Activated effector memory CD4-positive, alpha-beta T cell treated with anti-CD3 and anti-CD28 coated beads, Interleukin-2, amount 50 U/mL, for 16 hours (primary cell): ENCODE data around the gene POU2AF2.
"Not testable (repeated sequence)": the region's sequence is repeated elsewhere in the genome, so short reads cannot be mapped to it uniquely, and the experiment has no call there.

ENCODE experiments used
- DNase-seq: peaks from one replicate; pipeline ENCODE4 v3.0.0-alpha.2; 2020

Gene POU2AF2, protein sequence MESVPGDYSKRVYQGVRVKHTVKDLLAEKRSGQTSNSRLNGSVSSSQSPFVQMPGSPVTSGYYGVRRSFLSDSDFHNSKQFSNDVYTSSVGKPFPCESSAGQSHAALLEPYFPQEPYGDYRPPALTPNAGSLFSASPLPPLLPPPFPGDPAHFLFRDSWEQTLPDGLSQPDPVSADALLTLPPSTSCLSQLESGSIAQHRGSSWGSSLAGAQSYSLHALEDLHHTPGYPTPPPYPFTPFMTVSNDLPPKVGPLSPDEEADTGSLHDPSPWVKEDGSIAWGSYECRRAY

DNA sequence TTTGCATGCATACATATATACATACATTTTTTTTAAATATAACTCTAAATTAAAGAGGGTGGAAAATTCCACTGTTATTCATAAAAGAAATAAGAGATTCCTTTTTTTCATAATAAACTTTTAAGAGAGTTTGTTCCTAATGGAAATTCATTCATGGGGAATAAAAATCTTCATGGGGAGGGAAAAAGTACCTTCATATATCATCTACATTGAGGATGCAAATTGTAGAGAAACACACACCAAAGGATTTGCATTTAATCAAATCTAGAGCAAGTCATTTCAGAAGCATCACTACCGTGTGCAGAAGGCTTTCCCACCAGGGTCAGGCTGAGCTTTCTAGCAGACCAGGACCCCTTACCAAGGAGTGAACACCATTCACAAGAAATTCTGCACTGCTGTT is at the start of gene POU2AF2:
POU2AF2 (plus strand) TSS at position 301 of the 400 bp plus-strand sequence. CDS start 129 bp downstream, outside the sequence.
- no peak for DNase-seq

DNA sequence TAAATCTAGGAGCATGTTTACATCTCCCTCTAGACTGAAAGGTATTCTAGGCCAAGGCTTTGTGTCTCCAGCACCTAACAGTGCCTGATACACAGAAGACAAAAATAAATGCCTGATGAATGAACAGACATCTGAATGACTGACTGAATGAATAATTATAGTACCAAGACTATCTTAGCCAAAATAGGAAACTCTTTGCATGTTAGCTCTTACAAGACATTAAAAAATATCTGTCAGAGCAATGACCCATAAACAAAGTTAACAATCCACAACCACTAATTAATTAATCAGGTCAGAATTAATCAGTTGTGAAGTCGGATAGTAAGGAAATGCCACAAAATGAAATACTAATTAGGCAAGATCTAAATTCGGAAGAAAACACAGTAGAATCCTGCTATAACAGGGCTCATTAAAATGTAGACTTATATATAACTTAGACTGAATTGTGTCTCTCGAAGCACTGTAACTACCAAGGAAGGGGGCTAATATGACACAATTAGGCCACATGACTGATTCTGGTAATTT is 45.5 kb upstream of the POU2AF2 start:
- no peak for DNase-seq

DNA sequence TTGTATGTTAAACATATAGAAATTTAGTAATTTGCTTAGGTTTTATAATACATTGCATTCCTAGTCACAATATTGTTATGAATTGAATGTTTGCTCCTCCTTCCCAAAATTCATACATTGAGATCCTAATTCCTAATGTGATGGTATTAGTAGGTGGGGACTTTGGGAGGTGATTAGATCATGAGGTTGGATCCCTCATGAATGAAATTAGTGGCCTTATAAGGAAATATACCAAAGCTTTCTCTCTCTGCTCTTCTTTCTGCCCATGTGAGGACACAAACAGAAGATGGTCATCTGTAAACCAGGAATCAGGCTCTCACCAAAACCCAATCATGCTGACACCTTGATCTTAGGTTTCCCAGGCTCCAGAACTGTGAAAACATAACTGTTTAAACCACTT is 41.3 kb upstream of the POU2AF2 start:
- no peak for DNase-seq

DNA sequence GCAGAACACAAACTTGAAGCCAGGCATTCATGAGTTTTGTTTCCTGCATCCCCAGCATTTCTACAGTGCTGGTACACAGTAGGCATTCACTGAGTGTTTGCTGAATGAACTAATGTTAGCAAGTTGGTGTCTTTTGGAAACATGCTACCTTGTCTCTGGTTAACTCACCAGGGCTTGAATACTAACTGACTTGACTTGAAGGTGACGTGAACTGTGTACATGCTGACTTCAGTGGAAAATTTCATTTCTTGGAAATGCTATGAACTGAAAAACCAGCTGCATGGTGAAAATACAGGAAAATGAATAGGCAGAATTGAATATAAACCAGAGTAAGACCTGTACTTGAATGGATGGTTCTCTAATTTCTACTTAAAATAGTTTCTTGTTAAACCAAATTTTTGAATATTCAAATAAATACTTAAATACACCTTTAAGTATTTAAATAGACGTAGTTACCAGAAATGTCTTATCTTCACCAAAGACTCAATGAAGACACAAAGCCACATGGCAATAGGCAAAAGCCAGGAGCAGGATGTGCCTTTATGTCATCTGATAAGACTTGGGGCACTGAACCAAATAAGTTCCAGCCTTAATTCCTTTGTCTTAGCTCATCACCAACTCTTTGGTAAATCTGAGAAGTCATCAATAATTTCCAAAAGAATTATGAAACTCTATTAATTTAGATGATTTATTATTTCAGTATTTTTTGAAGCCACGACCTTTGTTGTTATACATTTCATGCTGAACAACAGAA is 39.7 kb upstream of the POU2AF2 start:
- no peak for DNase-seq

DNA sequence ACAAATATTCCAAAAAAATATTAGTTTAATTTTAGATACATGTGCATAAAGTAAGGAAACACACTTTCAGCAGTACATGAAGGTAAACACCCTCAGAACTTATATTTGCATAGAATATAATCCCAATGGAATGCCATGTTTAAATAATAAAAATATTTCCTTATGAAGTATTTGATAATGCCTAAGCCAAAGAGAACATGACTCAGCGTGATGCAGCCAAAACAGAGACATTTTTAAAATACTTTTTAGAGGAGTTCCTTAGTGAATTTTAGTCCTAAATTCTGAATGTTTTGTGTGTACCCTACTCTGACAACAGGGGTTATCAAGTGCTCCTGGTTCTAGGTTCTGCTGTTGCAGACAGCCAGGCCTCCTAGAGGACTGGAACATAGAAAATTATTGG is 39.1 kb upstream of the POU2AF2 start:
- DNase-seq: no peak

DNA sequence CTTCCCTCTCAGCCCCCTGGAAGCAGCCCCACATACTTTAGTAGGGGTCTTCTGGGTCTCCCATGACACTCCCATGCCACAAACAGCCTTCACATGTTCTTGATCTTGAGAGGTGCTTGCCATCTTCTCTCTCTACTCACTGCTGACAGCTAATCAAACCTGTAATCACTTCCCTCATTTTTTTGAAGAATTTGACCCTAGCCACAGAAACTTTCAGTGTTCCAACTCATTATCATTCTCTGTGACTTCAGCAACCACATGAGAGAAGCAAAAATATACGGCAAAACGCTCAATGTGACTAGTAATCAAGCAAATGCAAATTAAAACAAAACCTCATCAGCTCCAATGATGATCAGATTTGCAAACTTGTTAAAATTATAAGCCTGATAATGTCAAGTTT is 38.3 kb upstream of the POU2AF2 start:
- DNase-seq: no peak

DNA sequence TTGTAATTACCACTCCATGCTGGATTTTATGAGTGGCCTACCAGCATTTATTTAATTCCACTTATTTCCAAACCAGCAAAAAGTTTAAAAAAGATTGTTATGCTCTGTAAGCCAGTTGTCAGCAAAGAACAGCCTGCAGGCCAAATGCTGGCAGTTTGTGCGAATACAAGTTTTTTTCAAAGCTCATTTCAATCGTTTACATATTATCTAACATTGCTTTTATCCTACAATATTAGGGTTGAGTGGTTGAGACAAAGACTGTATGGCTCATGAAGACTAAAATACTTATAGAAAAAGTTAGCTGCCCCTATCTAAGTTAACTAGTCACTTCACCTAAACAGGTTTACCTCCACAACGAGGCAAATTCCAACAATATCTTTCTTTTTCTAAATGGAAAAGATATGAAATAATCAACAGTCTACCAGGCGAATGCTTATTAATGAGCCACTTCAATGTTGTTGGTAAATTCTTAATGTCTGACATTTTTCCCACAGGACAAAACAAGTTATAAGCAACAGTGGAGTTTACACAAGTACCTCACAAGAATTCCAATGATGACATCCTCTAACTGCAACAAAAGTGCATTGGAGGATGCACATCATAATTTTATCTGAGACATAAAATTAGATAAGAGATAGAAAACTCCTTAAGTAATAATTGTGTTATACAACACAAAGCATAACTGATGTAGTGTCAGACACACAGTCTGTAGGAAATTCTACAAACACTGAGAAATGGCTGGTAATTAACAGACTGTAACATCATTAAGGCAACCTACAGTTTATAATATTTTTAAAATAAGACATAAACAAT is 35.8 kb upstream of the POU2AF2 start:
- DNase-seq: no peak

DNA sequence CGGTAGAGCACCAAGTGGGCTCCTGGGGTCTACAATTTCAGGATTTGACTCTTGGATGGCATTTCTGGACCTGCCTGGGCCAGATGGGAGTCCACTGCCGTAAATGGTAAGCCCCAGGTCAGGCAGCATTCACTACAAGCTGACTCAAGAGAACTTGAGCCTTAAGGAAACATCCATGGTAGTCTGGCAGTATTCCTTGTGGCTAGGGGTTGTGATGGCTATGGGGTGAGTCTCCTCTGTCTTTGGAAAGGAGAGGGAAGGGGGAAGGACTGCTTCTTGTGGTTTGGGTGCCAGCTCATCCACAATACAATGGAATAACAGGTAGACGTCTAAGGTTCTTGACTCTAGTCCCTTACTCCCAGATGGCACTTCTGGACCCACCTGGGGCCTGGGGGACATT is 32.3 kb upstream of the POU2AF2 start:
- no peak for DNase-seq

DNA sequence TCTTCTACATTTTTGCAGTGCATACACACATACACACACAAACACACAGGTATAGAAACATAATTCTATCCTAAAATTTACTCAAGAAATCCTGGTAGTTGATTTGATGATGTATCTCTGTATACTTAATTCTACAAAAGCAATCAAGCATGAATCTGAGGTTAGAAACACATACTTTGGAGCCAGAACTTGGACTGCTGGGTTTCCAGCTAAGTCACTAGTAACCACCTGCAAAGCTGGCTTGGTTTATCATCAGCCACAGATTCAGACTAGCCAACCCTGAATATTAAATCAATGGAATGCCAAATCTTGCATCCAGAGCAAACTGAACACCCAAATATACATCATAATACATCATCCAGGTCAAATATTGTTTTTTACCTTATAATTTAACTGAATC is 24.8 kb upstream of the POU2AF2 start:
- DNase-seq: no peak

DNA sequence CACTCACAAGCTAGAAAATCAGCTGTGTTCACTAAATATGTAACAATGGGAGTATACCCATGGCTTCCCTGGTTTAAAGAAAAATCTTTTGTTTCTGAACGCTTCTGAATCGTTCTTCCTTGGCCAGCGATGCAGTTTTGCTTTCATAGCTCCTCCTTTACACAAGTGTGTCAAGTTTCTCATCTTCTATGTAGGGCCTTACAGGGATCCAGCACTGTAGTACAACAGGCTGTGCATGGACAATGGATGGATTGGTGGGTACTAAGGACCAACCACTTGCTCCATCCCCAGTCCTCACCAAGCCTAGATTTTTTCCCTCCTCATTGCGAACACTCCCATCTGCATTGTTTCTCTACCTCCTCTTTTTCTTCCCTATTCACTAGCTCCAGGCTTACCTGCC is 24.3 kb upstream of the POU2AF2 start:
- no peak for DNase-seq

DNA sequence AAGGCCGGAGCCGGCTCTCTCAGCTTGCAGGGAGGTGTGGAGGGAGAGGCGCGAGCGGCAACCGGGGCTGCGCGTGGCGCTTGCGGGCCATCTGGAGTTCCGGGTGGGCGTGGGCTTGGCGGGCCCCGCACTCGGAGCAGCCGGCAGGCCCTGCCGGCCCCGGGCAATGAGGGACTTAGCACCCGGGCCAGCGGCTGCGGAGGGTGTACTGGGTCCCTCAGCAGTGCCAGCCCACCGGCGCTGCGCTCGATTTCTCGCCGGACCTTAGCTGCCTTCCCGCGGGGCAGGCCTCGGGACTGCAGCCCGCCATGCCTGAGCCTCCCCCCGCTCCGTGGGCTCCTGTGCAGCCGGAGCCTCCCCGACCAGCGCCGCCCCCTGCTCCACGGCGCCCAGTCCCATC is 23.6 kb upstream of the POU2AF2 start:
- DNase-seq: not testable (repeated sequence)

DNA sequence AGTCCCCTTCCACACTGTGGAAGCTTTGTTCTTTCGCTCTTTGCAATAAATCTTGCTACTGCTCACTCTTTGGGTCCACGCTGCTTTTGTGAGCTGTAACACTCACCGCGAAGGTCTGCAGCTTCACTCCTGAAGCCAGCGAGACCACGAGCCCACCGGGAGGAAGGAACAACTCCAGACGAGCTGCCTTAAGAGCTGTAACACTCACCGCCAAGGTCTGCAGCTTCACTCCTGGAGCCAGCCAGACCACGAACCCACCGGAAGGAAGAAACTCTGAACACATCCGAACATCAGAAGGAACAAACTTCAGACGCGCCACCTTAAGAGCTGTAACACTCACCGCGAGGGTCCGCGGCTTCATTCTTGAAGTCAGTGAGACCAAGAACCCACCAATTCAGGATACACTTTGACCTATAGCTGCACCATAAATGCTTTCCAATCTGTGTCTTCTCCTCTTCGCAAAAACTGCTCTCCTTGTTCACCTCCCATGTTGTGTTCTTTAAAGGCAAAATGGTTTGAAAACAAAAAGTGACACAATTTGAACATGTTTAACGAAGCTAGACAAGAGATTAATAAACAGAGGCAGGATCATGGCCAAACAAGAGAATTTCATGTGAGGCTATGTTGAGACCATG is 22.6 kb upstream of the POU2AF2 start:
- not testable (repeated sequence) for DNase-seq

DNA sequence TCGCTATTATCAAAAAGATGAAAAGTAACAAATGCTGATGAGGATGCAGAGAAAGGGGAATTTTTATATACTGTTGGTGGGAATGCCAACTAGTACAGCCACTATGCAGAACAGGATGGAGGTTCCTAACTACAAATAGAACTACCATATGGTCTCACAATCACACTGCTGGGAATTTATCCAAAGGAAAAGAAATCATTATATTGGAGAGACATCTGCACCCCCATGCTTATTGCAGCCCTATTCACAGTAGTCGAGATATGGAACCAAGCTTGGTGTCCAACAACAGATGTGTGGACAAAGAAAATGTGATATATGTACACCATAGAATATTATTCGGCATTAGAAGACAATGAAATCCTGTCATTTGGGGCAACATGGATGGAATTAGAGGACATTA is 19.6 kb upstream of the POU2AF2 start:
- DNase-seq: no peak

DNA sequence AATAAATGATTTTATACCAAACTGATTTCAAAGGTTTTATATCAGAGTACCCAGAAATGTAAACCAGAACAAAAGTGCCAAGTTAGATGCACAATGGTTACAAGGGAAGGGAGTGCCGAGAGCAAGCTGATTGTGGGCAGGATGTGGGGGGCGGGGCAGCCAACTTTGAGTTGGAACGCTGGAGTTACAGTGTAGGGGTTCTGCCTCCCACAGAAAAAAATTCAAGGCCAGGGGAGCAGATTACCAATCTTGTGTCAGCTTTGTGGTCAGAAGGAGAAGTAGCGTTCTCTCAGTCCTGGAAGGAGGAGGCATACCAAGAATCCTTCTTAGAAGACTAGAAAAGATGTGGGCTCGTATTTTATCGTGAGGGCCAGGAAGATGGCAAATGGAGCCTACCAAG is 15.9 kb upstream of the POU2AF2 start:
- DNase-seq: no peak

DNA sequence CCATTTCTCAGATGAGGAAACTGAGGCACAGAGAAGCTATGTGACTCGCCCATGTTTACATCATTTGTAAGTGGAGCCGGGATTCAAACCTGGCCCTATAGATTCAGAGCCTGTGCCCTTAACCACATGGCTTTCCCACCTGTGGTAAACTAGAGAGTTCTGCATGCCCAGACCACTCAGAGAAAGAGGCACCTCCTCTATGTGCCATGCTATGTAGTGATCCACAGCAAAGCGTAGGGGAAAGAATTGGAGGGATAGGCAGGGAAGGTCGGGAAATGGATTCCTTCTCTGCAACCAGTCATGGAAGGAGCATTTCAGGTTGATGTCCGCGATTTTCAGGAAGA is 15.4 kb upstream of the POU2AF2 start:
- no peak for DNase-seq

DNA sequence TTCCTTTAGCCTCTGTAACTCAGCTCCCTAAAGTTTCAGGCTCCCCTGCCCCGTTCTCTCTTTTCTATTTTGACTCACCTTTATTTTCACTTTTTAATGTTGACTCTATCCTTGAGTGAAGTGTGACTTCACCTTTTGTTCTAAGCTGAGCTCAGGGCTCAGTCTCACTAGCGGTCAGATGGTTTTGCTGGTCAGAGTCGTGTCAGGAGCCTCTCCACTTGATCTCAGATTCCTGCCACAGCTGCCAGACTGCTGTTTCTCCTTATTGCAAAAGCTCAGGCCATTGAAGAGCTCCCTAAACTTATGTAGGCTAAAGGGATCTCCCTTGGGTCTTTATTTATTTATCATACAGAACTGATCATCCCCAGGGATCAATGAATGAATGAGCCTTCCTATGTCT is 13.7 kb upstream of the POU2AF2 start:
- DNase-seq: no peak

DNA sequence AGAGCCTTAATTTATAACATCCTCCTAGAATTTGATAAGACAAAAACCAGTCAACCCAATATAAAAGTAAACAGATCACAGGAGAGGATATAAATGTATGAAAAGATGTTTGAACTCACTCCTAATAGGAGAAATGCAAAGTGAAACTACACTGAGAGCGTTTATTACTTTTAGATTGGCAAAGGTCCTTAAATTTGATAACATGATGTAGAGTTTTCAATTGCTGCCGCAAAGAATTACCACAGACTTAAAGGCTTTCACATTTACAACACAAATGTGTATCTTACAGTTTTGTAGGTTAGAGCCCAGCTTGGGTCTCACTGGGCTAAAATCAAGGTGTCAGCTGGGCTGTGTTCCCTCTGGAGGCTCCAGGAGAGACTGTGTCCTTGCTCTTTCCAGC is 9.1 kb upstream of the POU2AF2 start:
- no peak for DNase-seq

DNA sequence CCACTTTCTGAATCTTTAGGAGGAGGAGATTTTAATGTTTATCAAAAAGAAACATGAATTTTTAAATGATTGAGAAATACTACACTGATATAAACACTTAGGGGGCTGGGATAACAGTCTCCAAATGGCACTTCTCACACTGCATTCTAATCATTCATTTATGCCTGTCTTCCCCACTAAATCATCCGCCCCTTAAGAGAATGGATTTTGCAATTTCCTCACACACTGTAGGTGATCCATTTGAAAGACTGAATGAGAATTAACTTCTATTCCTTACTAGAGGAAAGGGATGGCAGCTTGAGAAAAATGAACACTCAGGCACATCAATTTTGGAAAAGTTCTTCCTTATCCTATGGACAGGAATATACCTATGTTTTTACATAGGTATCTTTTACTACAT is 7.6 kb upstream of the POU2AF2 start:
- DNase-seq: no peak

DNA sequence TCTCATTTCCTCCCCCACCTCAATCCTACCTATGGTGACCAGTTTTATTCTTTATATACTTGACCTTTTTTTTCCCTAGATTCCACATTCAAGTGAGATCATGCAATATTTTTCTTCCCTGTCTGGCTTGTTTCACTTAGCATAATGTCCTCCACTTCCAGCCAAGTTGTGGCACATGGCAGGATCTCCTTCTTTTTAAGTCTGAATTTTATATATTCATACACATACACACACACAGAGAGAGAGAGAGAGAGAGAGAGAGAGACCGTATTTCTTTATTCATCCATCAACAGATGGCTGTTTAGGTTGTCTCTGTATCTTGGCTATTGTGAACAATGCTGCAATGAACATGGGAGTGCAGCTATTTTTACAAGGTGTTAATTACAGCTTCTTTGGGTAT is 1.4 kb downstream of the POU2AF2 start:
- DNase-seq: no peak

DNA sequence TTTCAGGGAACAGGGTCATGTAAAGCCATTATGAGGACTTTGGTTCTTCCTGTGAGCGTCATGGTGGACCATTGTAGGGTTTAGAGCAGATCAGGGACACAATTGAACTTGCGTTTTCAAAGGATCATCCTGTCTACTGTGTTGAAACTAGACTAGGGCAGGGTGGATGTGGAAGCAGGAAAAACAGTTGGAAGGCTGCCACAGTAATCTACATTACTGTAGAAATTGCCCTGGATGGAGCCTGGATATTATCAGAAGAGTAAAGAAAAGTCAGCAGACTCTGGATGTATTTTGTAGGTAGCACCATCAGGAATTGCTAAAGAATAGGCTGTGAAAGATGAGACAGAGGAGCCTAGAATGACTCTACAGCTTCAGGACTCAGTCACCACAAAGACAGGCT is 5.4 kb downstream of the POU2AF2 start:
- DNase-seq: no peak

DNA sequence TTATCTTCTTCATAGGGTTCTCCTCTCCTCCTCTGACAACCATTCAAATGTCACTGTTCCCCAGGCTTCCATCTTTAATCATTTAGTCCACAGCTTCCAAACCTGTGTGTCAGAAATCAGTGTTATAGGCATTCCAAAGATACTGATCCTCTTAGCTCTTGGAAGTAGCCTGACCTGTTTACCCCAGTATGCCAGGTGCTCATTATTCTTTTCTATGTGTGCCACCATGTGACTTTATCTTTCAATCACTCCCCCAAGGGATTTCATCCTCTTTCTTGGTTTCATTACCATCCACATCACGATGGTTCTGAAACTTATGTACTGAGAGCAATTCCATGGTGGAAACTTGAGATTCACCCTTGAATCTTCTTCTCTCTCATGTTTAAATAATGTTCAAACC is 7.6 kb downstream of the POU2AF2 start:
- DNase-seq: no peak

DNA sequence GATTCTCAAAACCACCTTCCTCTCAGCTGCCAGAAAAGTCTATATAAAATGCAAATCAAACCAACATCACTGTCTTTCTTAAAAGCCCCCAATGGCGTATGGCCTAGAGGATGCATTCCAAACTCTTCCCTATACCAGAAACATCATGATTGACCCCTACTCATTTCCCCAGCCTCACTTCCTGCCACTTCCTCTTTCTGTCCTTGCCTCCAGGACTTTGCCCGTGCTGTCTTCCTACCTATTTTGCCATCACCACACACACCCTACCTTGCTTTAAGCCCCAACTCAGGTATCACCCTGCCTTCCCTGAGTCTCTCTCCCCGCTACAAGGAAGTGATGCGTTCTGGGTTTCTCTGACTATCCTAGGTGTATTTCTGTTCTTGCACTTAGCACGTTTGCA is 8.1 kb downstream of the POU2AF2 start:
- DNase-seq: no peak

DNA sequence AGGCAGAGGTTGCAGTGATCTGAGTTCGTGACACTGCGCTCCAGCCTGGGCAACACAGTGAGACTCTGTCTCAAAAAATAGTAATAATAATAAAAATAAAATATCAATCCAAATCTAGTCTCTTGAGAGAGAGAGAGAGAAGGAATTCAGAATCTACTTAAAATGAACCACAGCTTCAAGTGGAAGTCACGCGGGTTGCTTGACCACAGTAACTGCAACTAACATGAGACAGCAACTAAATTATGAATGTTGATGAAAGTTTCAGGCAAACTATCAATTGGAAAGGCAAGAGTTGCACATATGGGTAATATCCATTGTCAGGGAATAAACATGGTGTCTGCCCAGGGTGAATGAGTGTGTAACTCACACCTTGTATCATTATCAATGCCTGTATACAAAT is 12.5 kb downstream of the POU2AF2 start:
- DNase-seq: no peak
